ENCODE measurements around the gene LDLRAD4. TPM values are rescaled to one million over a fixed set of nuclear protein-coding genes. Genes with fewer than 3 reads are reported as not detected.
A peak's percentile ranks its signal among the peaks of the same experiment; 100 is the strongest.

The LDLRAD4 gene
- total and polyA plus RNA-seq, 9 of the 15 experiments (the other 6 are each of a cell fraction or from before 2014, with no cell fraction given): 0.01 TPM; not detected in 8

DNA sequence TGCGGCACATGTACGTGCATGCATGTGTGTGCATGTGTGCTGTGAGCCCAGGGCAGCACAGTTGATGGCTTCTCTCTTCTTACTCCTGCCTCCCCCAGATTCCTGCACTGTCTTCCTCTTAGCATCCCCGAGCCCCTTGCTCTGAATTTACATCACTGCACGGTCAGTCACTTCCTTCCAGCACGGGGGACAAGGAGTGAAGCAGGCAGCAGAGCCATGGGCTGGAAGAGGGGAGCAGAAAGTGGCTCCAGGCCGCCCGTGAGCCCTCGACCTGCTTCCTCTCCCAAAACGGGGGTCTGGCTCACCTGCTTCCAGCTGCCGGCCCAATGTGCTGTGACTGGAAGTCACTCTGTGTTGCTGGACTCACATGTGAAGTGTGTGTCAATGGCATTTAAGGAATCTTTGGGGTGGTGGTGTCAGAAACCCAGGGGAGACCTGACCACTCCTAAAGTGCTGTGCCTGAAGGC, 401.7 kb downstream of the LDLRAD4 start:
- Histone ChIP-seq H3K27me3 (ENCODE audit: control insufficient read depth in 2 of 2, insufficient read depth in 2 of 2, low read length in 2 of 2) (peaks cover 47 to 74% of the 10 kb centered on the region in 2 experiments), H3K9me3 (replicated peaks; ENCODE audit: control insufficient read depth, insufficient read depth, low read depth, low read length) (no peaks in the 10 kb centered on the region), H3K9me1 (ENCODE audit: control insufficient read depth, insufficient read depth, low read length) (no peaks in the 10 kb centered on the region), H3K27ac (ENCODE audit: extremely low read depth, low read depth, low read length) (no peak overlapping the region), H3K79me2 (ENCODE audit: control insufficient read depth, insufficient read depth, low read length) (no peaks in the 10 kb centered on the region), H3K36me3 (ENCODE audit: control insufficient read depth, insufficient read depth, low read length) (no peaks in the 10 kb centered on the region), H3K4me3 (no peak overlapping the region), H2AFZ (ENCODE audit: low read depth, low read length) (no peak overlapping the region), H4K20me1 (replicated peaks; ENCODE audit: control insufficient read depth, insufficient read depth, low read length) (no peaks in the 10 kb centered on the region; the same call in 1 of the 2 replicates), H3K9ac (ENCODE audit: insufficient read depth in 1 of 2, low read depth in 2 of 2, low read length in 2 of 2) (no peak overlapping the region), H3K4me2 (ENCODE audit: insufficient read depth, low read length) (no peak overlapping the region), H3K4me1 (replicated peaks in 1 of 2; ENCODE audit: control insufficient read depth in 2 of 2, insufficient read depth in 2 of 2, low read length in 2 of 2) (peaks cover 0 to 4% of the 10 kb centered on the region in 2 experiments; a peak in 2 of 5 replicates)
- intact Hi-C loops (cut with micrococcal nuclease): no loop called here
- FAIRE-seq (no peak), ATAC-seq (no peak), DNase-seq (ENCODE audit: extremely low read depth in 1 of 4, low spot score in 3 of 4) (peak in 1 of 4 experiments; percentile 1)
- 0% methylated on average over 10 of the region's 10 CpGs for WGBS (ENCODE audit: insufficient coverage, low coverage, missing lambda C conversion rate)
- in situ Hi-C loops (cut with MboI): no loop called here
- TF ChIP-seq CXXC5 (CRISPR knock-in tag; IDR thresholded peaks at IDR 0.05) (no peak), ETV5 (CRISPR knock-in tag; IDR thresholded peaks at IDR 0.05; ENCODE audit: low read depth) (no peak), PRMT5 (CRISPR knock-in tag; IDR thresholded peaks at IDR 0.05) (no peak), ESRRA (IDR thresholded peaks at IDR 0.05; ENCODE audit: borderline replicate concordance, low read depth) (no peak), ZNF561 (CRISPR knock-in tag; conservative IDR thresholded peaks at IDR 0.05) (no peak), NFIC (IDR thresholded peaks at IDR 0.05) (no peak), ESRRB (CRISPR knock-in tag; IDR thresholded peaks at IDR 0.05; ENCODE audit: borderline replicate concordance) (no peak), ZNF764 (CRISPR knock-in tag; IDR thresholded peaks at IDR 0.05; ENCODE audit: low read depth) (no peak), ZNF830 (CRISPR knock-in tag; IDR thresholded peaks at IDR 0.05) (no peak), HMG20B (CRISPR knock-in tag; IDR thresholded peaks at IDR 0.05) (no peak), RB1 (IDR thresholded peaks at IDR 0.05; ENCODE audit: low read depth) (no peak), DDX20 (tag; IDR thresholded peaks at IDR 0.05; ENCODE audit: low read depth) (no peak), HNRNPK (IDR thresholded peaks at IDR 0.05; ENCODE audit: low read depth, low read length, poor library complexity, severe bottlenecking) (no peak)
- TF ChIP-seq, protein P1, sequence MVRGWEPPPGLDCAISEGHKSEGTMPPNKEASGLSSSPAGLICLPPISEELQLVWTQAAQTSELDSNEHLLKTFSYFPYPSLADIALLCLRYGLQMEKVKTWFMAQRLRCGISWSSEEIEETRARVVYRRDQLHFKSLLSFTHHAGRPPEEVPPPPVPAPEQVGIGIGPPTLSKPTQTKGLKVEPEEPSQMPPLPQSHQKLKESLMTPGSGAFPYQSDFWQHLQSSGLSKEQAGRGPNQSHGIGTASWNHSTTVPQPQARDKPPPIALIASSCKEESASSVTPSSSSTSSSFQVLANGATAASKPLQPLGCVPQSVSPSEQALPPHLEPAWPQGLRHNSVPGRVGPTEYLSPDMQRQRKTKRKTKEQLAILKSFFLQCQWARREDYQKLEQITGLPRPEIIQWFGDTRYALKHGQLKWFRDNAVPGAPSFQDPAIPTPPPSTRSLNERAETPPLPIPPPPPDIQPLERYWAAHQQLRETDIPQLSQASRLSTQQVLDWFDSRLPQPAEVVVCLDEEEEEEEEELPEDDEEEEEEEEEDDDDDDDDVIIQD (CRISPR knock-in tag; IDR thresholded peaks at IDR 0.05): no peak
- TF ChIP-seq, protein P2, sequence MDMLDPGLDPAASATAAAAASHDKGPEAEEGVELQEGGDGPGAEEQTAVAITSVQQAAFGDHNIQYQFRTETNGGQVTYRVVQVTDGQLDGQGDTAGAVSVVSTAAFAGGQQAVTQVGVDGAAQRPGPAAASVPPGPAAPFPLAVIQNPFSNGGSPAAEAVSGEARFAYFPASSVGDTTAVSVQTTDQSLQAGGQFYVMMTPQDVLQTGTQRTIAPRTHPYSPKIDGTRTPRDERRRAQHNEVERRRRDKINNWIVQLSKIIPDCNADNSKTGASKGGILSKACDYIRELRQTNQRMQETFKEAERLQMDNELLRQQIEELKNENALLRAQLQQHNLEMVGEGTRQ (CRISPR knock-in tag; IDR thresholded peaks at IDR 0.05): no peak
- TF ChIP-seq, protein P3, sequence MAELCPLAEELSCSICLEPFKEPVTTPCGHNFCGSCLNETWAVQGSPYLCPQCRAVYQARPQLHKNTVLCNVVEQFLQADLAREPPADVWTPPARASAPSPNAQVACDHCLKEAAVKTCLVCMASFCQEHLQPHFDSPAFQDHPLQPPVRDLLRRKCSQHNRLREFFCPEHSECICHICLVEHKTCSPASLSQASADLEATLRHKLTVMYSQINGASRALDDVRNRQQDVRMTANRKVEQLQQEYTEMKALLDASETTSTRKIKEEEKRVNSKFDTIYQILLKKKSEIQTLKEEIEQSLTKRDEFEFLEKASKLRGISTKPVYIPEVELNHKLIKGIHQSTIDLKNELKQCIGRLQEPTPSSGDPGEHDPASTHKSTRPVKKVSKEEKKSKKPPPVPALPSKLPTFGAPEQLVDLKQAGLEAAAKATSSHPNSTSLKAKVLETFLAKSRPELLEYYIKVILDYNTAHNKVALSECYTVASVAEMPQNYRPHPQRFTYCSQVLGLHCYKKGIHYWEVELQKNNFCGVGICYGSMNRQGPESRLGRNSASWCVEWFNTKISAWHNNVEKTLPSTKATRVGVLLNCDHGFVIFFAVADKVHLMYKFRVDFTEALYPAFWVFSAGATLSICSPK (IDR thresholded peaks at IDR 0.05; ENCODE audit: borderline replicate concordance): no peak
- ChIA-PET CTCF (ENCODE audit: low intra/inter-chr PET ratio) (no interaction called here), POLR2A (interaction anchor here (1.9 kb wide), 1 partner anchor 9 kb away, joined by 6 read pairs; no protein-coding TSS in a partner anchor)
- no TSS peak for BruUV-seq (replicated peaks)

Data from K562 (cell line).